IPS DF 6.9 (cell line): ENCODE data around the gene GNB4.

Experiments used
- DNase-seq: peaks from one replicate; pipeline ENCODE4 v3.0.0-alpha.2; 2013; ENCODE audit warnings: low read depth, low spot score
- H3K27ac ChIP-seq: one replicate; pipeline ENCODE4 v1.5.1; 2013; ENCODE audit warnings: low read length, control low read depth
- H3K27me3 ChIP-seq: 2 replicates; pipeline ENCODE4 v1.6.1; 2013; ENCODE audit warnings: mild to moderate bottlenecking, low read length; ENCODE audit not compliant: control insufficient read depth, insufficient read depth
- H3K36me3 ChIP-seq: 2 replicates; pipeline ENCODE4 v1.6.1; 2013; ENCODE audit warnings: low read length; ENCODE audit not compliant: control insufficient read depth, insufficient read depth
- H3K4me1 ChIP-seq: 2 replicates; pipeline ENCODE4 v1.6.1; 2013; ENCODE audit warnings: low read length; ENCODE audit not compliant: control insufficient read depth, insufficient read depth
- H3K4me3 ChIP-seq: 2 replicates; pipeline ENCODE4 v1.5.1; 2013; ENCODE audit warnings: mild to moderate bottlenecking, low read length
- H3K9me3 ChIP-seq: 2 replicates; pipeline ENCODE4 v1.6.1; 2013; ENCODE audit warnings: low read length, inconsistent platforms; ENCODE audit not compliant: control insufficient read depth, insufficient read depth
- WGBS: extraction: QIAGEN DNeasy Blood & Tissue Kit; methylation state at CpG from one replicate; pipeline ENCODE4 v1.1.7; 2013; ENCODE audit warnings: mixed read lengths, missing lambda C conversion rate; ENCODE audit not compliant: insufficient read length, insufficient coverage; 5-methylcytosine and 5-hydroxymethylcytosine counted together

GNB4 gene

DNA sequence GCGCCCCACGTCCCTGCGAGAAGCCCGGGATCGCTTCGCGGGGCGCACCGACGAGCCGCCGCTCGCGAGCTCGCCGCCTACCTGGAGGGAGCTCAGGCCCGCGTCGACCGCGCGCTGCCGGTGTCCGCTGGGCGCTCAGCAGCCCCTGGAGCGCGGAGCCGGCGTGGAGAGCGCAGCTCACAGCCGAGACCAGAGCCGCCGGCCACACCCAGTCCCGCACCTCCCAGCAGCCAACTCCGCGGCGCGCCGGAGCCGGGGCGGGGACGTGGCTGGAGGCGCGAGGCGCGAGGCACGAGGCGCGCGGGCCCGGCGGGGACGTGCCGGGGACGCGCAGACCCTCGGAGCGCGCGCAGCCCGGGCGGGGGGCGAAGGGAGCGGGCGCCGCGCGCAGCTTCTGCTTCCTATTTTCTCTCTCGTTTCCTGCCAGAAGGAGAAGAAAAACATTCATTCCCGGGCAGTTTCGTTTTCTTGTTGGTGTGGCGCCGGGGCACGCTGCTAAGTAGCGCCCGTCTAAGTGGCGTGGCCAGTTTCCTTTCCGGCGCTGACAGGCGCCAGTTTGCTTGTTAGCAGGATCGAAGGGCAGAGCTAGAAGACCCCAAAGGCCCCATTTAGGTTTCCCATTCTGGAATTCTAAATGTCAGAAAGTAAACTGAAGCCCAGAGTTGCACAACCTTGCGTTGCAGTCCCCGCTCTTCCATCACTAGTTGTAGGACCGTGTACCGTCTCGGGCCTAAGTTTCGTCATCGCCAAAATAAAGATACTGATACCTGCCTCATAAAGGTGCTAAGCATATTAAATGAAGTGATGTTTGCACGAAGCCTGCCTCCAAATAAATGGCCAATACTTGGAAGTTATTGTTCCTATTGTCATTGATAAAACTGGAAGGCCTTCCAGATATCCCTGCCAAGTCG is at the start of gene GNB4:
Gene GNB4 (minus strand): TSS at position 206 of the 911 bp plus-strand sequence. CDS start 25,270 bp downstream, outside the sequence.
- Histone ChIP-seq H3K4me1 (peaks cover 1% of the 10 kb centered on the region; the same call in 1 of the 2 replicates), H3K4me3 (peak within 1 kb of the TSS; percentile 81), H3K27me3 (peaks cover 2% of the 10 kb centered on the region; the same call in 1 of the 2 replicates), H3K27ac (no peak within 1 kb of the TSS), H3K36me3 (no peaks in the 10 kb centered on the region), H3K9me3 (no peaks in the 10 kb centered on the region)
- no CpG with 5 or more reads among the region's 90 CpGs for WGBS
- peak; percentile 27 for DNase-seq

DNA sequence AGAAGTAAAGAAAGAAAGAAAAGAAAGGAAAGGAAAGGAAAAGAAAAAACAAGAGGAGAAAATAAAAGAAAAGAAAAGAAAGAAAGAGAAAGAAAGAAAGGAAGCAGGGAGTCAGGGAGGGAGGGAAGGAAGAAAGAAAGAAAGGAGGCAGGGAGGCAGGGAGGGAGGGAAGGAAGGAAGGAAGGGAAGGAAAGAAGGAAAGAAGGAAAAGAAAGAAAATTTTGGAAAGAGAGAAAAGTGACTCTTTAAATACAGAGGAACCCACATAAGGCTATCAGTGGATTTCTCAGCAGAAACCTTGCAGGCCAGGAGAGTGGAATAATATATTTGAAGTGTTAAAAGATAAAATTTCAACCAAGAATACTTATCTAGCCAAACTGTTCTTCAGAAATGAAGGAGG is 44.2 kb upstream of the GNB4 start:
- no peak for DNase-seq
- Histone ChIP-seq H3K4me1 (no peaks in the 10 kb centered on the region), H3K4me3 (no peak overlapping the region), H3K9me3 (0 out of 2 replicates have a peak, but pooled peaks cover 2% of the 10 kb centered on the region), H3K27ac (no peak overlapping the region), H3K27me3 (no peaks in the 10 kb centered on the region), H3K36me3 (no peaks in the 10 kb centered on the region)

DNA sequence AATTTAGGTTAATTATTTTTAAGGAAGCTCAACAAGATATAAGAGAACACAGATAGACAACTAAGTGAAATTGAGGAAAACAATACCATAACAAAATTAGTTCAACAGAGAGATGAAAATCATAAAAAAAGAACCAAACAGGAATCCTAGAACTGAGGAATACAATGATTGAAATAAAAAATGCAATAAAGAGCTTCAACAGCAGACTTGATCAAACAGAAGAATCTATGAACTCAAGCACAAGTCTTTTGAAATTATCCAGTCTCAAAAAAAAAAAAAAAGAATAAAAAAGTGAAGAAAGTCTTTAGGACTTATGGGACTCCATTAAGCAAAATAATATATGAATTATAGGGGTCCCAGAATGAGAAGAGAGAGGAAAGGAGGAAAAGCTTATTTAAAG is 42.0 kb upstream of the GNB4 start:
- H3K27ac ChIP-seq: no peak overlapping the region
- DNase-seq: no peak
- H3K36me3 ChIP-seq: no peaks in the 10 kb centered on the region
- H3K4me1 ChIP-seq: no peaks in the 10 kb centered on the region
- H3K9me3 ChIP-seq: 0 out of 2 replicates have a peak, but pooled peaks cover 2% of the 10 kb centered on the region
- H3K27me3 ChIP-seq: no peaks in the 10 kb centered on the region
- no peak overlapping the region for H3K4me3 ChIP-seq

DNA sequence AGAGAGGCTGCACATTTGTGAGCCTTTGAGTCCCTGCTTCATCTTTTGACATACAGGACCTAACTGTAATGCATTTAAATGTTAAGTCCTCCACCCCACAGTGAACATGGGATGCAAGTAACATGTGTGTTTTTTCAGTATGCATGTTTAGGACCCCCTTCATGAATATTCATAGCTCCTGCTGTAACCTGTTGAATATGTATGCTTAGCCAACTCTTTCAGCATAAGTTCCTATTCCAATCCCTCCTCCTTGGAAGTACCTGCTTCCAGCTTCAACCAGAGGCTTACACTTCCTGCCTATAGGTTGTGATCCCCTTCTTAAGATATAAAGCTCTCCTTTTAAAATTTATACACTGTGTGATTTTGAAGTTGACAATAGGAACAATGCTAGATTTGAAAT is 36.9 kb upstream of the GNB4 start:
- 0 out of 2 replicates have a peak, but pooled peaks cover 2% of the 10 kb centered on the region for H3K9me3 ChIP-seq
- no peak for DNase-seq
- H3K4me3 ChIP-seq: no peak overlapping the region
- H3K36me3 ChIP-seq: no peaks in the 10 kb centered on the region
- no peaks in the 10 kb centered on the region for H3K4me1 ChIP-seq
- H3K27me3 ChIP-seq: no peaks in the 10 kb centered on the region
- H3K27ac ChIP-seq: no peak overlapping the region

DNA sequence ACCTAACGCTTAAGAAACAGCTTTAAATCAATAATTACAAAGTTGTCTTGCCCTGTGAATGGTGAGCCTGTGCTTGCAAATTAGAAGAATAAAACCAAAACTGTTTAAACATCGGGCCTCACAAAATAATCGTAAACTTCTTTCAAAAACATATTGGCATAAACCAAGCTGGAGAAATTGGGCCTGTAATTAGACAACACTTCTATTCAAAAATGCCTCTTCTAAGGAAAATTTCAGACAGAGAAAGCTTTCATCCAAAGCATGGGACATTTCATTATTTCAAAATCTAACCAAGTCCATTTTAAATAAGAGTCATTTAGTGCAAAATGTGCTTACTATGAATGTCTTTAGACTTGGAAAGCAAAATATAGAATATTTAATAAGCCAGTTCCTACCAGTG is 35.5 kb upstream of the GNB4 start:
- Histone ChIP-seq H3K36me3 (no peaks in the 10 kb centered on the region), H3K4me1 (no peaks in the 10 kb centered on the region), H3K9me3 (0 out of 2 replicates have a peak, but pooled peaks cover 2% of the 10 kb centered on the region), H3K4me3 (no peak overlapping the region), H3K27me3 (no peaks in the 10 kb centered on the region), H3K27ac (no peak overlapping the region)
- no peak for DNase-seq
- WGBS: no CpG with 5 or more reads among the region's 3 CpGs

DNA sequence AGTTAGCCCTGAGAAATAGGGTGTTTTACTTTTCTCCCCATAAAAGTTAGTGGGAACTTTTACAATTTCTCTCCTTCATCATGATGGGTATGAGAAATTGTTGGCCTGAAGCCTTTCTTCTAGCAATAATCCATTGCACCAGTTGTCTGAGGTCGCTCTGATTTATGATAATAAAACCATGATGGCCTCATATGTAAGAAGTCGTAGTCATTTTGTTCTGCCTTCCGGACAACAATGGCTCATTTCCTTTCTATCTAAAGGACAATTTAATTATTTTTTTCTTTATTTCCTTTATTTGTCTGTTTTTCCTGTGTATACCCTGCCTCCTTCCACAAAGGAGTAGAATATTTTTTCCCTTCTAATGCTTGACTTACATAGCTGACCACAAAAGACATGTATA is 31.6 kb upstream of the GNB4 start:
- no CpG with 5 or more reads among the region's 3 CpGs for WGBS
- H3K27me3 ChIP-seq: no peaks in the 10 kb centered on the region
- no peaks in the 10 kb centered on the region for H3K9me3 ChIP-seq
- H3K36me3 ChIP-seq: no peaks in the 10 kb centered on the region
- H3K4me3 ChIP-seq: no peak overlapping the region
- H3K27ac ChIP-seq: no peak overlapping the region
- H3K4me1 ChIP-seq: no peaks in the 10 kb centered on the region
- DNase-seq: no peak

DNA sequence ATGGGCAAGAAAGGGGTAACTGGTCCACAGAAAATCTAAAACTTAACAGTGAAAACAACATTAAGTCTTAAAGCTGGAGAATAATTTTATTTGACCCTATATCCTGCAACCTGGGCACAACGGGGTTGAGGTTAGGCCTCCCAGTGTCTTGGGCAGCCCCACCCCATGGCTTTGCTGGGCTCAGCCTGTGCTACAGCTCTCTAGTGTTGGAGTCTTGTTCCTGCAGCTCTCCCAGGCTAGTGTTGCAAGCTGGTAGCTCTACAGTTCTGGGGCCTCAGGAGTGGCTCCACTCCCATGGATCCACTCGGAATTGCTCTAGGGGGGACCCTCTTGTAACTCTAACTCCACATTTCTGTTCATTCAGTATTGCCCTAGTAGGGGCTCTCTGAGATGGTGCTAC is 24.9 kb upstream of the GNB4 start:
- Histone ChIP-seq H3K4me1 (no peaks in the 10 kb centered on the region), H3K4me3 (no peak overlapping the region), H3K27me3 (no peaks in the 10 kb centered on the region), H3K27ac (no peak overlapping the region), H3K36me3 (no peaks in the 10 kb centered on the region), H3K9me3 (no peaks in the 10 kb centered on the region)
- WGBS: no CpG with 5 or more reads among the region's 2 CpGs
- no peak for DNase-seq

DNA sequence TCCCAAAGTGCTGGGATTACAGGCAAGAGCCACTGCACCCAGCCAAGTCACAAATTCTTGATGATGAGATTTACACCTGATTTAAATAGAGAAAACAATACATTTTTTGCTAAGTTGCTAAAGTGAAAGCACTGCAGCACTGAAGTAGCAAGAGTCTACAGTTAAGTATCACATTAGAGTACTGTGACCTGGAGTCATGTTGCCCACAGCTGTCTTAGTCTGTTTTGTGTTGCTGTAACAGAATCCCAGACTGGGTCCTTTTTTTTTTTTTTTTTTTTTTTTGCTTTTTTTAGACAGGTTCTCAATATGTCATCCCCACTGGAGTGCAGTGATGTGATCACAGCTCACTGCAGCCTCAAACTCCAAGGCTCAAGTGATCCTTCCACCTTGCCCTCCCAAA is 23.2 kb upstream of the GNB4 start:
- Histone ChIP-seq H3K9me3 (no peaks in the 10 kb centered on the region), H3K27ac (no peak overlapping the region), H3K36me3 (no peaks in the 10 kb centered on the region), H3K4me3 (no peak overlapping the region), H3K4me1 (no peaks in the 10 kb centered on the region), H3K27me3 (no peaks in the 10 kb centered on the region)
- no peak for DNase-seq

DNA sequence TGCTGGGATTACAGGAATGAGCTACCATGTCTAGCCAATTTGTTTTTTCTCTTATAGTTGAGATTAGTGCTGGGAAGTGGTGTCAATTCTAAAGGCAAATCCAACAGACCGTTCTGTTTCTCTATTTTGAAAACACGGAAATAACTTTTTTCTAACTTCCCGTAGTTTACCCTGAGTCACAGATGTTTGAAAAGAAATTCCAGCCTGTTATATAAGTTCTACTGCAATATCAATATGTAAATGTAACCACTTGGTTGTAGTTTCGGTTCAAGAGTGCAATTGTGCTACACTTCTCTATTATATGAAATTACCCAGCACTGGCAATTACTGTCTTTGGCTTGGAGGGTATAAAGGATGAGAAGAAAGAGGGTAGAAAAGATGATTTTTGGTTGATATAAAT is 22.3 kb upstream of the GNB4 start:
- no peak for DNase-seq
- Histone ChIP-seq H3K27ac (no peak overlapping the region), H3K27me3 (no peaks in the 10 kb centered on the region), H3K9me3 (no peaks in the 10 kb centered on the region), H3K4me1 (no peaks in the 10 kb centered on the region), H3K4me3 (no peak overlapping the region), H3K36me3 (no peaks in the 10 kb centered on the region)
- WGBS: no CpG with 5 or more reads among the region's 4 CpGs

DNA sequence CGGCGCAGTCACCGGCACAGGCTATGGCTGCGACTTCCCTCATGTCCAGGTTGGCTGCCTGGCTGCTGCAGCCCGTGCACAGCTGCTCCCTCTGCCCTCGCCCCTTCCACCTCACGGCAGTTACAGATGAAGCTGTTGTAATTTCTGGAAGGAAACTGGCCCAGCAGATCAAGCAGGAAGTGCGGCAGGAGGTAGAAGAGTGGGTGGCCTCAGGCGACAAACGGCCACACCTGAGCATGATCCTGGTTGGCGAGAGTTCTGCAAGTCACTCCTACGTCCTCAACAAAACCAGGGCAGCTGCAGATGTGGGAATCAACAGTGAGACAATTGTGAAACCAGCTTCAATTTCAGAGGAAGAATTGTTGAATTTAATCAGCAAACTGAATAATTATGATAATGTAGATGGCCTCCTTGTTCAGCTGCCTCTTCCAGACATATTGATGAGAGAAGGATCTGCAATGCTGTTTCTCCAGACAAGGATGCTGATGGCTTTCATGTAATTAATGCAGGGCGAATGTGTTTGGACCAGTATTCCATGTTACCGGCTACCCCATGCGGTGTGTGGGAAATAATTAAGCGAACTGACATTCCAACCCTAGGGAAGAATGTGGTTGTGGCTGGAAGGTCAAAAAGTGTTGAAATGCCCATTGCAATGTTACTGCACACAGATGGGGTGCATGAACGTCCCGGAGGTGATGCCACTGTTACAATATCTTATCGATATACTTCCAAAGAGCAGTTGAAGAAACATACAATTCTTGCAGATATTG is 13.2 kb upstream of the GNB4 start:
- H3K27me3 ChIP-seq: no peaks in the 10 kb centered on the region
- no peaks in the 10 kb centered on the region for H3K9me3 ChIP-seq
- DNase-seq: no peak
- no peak overlapping the region for H3K27ac ChIP-seq
- no peak overlapping the region for H3K4me3 ChIP-seq
- no CpG with 5 or more reads among the region's 19 CpGs for whole genome bisulfite sequencing
- no peaks in the 10 kb centered on the region for H3K4me1 ChIP-seq
- no peaks in the 10 kb centered on the region for H3K36me3 ChIP-seq
